HG03565 (cell line): ENCODE measurements around the gene FBRSL1.
"Not testable (repeated sequence)": the region's sequence is repeated elsewhere in the genome, so short reads cannot be mapped to it uniquely, and the experiment has no call there.

ENCODE experiments used
- ATAC-seq: cut with Tn5 transposase; IDR thresholded peaks from one replicate; pipeline ENCODE4 v1.9.1; 2021; ENCODE audit warnings: mild to moderate bottlenecking, moderate library complexity; ENCODE audit not compliant: unreplicated experiment

The FBRSL1 gene

DNA sequence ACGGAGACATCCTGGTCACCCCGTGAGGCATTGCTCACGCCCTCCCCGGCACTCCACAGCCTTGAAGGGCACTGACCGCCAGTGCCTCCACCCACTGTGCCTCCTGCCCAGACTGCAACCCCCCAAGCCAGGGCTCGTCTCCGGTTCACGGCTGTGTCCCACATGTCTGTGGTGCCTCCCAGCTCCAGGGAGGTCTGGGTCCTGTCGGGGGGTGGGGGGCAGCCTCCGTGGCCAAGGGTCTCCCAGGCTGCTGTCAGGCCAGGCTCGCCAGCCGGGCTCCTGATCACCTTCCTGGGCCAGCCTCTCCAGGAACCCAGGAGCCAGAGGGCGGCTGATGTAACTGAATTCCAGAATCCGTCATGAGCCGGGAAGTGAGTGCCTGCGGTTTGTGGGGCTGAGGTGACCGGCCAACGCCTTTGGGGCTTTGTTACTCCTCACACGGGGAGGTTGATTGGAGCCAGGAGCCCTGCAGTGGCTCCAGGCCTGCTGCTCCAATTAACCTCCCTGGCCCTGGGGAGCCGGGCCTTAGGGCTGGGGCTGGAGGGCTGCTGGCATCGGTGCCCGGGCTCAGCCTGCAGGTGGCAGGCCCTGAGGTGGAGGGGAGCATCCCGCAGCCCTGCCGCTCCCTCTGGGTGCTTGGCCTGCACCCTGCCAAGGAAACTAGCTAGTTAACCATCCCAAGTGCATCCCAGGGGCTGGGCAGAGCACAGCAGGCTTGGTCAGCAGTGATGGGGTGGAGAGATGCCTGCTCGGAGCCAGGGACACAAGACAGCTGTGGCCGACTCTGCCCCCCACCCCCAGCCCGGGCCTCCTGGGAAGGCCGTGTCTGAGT is 36.4 kb upstream of the FBRSL1 start:
- ATAC-seq, result no peak

DNA sequence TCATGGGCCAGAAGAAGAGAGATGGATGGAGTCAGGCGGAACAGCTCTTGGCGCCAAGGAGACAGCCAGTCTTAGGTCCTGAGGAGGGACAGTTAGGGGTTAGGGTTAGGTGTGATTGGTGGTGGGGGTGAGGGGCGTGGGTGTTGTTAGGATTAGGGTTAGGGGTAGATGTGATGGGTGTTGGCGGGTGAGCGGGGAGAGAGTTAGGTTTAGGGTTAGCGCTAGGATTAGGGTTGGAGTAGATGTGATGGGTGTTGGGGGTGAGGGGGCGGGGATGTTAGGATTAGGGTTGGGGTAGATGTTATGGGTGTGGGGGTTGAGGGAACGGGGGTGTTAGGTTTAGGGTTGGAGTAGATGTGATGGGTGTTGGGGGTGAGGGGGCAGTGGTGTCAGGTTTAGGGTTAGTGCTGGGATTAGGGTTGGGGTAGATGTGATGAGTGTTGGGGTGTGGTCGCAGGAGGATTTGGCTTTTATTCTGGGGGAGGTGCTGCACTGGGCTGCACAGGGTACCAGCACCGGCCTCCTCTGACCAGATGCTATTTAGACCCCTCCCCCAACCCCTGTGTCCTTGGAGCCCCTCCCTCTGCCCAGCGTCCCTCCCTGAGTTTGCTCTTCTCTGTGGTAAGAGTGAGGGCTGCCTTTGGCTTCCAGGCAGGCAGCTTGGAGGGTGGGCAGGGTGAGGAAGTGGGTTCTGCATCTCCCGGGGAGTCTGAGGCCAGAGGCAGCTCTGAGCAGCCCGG is 35.6 kb upstream of the FBRSL1 start:
- ATAC-seq, result no peak

DNA sequence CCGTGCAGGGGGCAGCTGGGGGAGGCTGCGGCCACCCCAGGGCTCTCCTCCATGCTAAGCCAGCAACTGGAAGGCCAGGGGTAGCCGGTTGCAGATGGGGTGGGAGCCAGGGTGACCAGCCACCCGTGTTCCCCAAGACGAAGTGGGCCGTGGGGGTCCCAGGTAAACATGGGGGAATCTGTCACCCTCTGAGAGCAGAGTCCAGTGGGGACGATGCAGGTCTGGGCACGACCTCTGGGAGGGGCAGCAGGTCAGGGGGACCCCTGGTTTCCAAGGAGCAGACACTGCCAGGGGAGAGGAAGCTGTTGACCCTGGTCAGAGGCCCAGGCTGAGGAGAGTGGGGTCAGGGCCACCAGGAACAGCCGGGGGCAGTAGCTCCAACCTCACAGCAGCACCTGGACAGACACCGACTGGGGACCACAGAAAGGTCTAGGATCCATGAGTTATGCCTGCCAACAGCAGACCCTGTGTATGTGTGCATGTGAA is 35.0 kb upstream of the FBRSL1 start:
- ATAC-seq, result no peak

DNA sequence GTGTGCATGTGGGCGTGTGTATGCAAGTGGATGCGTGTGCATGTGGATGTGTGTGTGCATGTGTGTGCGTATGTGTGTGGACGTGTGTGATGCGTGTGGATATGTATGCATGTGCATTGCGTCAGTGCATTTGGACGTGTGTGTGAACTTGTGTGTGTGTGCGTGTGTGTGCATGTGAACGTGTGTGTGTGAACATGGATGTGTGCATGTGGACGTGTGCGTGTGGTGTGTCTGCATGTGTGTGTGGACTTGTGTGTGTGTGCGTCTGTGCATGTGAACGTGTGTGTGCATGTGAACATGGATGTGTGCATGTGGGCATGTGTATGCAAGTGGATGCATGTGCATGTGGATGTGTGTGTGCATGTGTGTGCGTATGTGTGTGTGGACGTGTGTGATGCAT is 34.4 kb upstream of the FBRSL1 start:
- no peak for ATAC-seq

DNA sequence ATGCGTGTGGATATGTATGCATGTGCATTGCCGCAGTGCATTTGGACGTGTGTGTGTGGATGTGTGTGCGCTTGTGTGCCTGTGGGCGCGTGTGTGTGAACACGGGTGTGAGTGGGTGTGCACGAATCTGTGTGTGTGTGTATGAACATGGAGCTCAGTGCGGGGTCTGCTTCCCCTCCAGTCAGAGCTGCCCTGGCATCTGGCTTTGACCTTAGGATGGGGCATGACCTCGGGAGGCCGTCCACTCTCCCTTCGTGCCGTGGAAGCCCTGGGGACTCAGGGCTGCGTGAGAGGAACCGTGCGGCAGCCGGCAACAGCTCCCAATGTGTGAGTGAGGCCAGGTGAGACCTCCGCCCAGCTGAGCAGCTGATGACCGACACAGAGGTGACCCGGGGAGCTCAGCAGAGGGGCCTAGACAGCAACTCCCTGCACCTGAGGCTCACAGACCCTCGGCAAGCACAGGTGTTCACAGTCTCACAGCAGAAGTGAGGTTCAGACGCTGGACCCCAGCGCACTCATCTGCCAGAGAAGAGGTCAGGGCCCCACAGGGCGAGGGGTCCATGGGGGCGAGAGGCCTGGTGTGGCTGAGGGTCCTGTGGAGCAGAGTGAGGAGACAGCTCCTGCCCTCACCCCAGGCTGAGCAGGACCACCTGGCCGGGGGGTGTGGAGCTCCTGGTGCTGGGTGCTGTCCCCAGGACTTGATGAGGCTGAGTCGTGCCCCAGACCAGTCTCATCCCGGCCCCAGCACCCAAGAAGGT is 33.6 kb upstream of the FBRSL1 start:
- no peak for ATAC-seq

DNA sequence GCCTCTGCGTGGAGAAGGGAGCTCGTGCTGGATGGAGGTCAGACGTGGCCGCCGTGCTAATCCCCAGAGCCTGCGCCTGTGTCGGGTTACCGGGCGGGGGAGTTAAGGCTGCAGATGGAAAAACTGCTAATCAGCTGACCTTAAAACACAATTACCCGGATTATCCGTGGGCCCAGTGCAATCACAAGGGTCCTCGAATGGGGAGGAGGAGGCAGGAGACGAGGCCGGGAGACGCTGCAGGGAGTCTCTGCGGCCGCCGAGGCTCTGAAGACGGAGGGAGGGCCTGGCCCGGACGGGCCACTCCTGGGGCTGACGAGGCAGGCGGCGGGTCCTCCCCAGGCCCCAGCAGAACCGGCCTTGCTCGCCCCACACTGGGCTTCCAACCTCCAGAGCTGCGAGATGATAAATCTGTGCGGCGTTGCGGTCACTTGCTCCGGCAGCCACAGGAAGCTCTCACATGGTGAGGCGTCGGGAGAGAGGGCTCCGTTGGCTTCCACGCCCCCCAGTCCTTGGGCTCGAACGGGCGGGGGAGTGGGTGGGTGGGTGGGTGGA is 32.9 kb upstream of the FBRSL1 start:
- ATAC-seq, result no peak

DNA sequence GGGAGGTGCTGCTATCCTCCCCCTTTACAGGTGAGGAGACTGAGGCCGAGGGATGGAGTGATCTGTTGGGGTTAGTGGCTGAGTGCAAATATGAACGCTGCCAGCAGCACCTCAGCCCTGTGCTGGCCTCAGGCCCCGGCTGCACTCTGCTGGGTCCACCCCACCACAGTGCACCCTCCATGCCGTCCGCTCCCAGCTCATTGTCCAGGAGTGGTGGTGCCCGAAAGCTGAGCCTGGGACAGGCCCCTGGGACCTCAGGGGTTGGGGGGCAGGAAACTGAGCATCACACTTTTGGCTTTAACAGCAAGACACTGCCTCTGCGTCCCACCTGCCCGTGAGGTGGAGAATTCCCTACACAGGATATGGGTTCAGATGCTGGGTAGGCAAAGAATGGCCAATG is 31.5 kb upstream of the FBRSL1 start:
- no peak for ATAC-seq

DNA sequence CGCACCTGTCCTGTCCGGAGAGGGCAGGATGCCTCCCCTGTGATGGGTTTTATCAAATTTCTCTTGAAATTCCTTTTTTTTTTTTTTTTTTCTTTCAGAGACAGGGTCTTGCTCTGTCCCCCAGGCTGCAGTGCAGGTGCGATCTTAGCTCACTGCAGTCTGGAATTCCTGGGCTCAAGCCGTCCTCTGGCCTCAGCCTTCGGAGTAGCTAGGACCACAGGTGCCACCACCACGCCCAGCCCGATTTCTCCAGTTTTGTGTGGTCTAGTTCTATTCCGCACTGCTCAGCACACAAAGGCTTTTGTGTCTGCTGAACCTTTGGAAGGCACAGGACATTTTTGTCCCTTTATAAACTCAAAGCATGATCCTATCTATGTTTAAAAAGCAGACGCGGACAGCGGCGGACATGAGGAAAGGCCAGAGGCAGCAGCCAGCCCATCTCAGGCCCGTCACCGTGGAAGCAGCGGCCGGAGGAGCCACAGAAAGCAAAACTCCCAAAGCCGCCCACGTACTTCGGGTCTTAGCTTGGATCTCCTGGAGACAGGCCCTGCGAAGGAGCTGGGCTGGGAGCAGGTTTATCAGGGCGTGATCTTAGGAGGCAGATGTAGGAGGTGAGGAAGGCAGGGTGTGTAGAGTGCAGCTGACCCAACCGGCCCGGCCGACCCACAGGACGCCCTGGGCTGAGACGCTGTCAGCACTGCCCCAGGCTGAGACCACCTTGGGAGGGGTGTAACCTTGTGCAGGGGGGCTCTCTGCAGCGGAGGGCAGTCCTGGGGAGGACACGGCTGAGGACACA is 30.9 kb upstream of the FBRSL1 start:
- no peak for ATAC-seq

DNA sequence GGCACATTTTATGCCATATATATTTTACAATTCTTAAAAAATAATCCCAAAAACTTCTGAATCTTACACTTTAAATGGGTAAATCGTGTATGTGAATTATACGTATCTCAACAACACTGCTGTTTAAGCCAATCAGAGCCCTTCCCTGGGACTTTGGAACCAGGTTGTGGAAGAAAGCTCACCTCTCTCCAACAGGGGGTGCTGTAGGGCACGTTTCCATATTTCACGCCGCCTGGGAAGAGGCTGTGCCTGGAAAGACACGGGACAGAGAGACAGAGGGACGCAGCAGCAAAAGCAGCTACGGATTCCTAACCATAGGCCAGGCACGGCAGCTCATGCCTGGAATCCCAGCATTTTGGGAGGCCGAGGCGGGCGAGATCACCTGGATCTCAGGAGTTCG is 29.4 kb upstream of the FBRSL1 start:
- ATAC-seq, result no peak

DNA sequence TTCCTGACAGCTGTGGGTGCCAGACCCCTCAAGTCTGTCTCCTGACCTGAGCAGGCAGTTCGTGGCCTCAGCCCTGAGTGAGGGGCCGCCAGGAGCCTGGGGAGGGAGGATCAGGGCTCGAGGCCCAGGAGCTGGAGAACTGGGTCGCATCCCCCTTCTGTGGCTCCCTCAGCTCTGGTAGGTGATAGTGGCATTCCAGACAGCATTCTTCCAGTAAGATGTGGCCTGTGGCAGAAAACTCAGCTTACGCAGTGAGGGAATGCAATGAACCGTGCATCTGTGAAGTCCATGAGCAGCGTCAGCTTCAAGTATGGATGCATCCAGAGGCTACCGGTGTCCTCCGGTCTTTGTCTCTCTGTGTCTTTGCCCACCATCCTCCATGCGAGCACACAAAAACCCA is 28.4 kb upstream of the FBRSL1 start:
- ATAC-seq, result no peak

DNA sequence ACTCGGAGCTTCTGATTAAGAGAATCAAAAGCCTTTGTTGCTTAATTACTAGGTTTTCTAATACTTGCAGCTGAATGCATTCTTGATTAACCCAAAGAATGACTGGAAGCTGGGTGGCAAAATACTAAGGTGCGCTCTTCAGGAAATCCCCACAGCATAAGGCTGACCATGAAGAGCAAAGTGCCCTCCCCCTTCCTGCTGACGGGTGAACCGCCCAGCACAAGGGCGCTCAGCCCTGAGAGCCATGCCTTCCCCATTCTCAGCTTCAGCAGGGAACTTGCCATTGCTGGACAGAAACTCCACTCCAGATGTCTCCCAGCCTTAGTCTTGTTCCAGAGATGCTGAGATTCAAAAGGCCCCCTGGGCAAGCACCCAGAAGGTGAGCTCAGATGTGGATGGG is 27.2 kb upstream of the FBRSL1 start:
- ATAC-seq, result no peak

DNA sequence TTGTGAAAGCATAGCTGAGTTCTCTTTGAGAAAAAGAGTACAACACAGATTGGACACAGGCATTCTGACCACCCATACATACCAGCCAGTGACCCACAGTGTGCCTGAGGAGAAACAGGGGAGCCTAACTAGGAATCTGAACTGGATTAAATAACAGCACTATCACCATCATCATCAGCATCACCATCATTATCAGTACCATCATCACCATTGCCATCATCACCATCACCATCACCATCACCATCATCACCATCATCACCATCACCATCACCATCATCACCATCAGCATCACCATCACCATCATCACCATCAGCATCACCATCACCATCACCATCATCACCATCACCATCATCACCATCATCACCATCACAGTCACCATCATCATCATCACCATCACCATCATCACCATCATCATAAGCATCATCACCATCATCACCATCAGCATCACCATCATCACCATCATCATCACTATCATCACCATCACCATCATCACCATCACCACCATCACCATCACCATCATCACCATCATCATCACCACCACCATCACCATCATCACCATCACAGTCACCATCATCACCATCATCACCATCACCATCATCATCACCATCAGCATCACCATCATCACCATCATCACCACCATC is 26.5 kb upstream of the FBRSL1 start:
- not testable (repeated sequence) for ATAC-seq

DNA sequence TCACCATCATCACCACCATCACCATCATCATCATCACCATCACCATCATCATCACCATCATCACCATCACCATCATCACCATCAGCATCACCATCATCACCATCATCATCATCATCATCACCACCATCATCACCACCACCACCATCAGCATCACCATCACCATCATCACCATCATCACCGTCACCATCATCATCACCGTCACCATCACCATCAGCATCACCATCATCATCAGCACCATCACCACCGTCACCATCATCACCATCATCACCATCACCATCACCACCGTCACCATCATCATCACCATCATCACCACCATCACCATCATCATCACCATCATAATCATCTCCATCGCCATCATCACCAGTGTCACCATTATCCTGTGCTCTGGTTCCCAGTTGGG is 25.6 kb upstream of the FBRSL1 start:
- not testable (repeated sequence) for ATAC-seq

DNA sequence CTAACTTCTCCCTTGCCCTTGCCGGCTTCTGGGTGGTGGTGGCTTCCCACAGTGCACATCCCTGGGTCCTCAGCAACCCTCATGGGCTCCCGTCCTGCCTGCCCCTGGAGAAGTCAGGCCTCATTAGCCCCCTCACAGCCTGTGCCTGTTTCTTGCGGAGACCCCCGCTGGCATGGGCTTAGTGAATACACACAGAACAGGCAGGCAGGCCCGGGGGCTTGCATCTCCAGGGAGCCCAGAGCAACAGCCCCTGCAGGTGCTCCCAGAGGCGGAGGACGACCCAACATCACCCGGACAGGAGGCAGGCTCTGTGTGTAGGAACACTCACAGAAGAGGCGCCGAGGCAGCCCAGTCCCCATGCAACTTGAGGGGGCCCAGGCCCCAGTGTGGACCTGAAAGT is 25.1 kb upstream of the FBRSL1 start:
- no peak for ATAC-seq

DNA sequence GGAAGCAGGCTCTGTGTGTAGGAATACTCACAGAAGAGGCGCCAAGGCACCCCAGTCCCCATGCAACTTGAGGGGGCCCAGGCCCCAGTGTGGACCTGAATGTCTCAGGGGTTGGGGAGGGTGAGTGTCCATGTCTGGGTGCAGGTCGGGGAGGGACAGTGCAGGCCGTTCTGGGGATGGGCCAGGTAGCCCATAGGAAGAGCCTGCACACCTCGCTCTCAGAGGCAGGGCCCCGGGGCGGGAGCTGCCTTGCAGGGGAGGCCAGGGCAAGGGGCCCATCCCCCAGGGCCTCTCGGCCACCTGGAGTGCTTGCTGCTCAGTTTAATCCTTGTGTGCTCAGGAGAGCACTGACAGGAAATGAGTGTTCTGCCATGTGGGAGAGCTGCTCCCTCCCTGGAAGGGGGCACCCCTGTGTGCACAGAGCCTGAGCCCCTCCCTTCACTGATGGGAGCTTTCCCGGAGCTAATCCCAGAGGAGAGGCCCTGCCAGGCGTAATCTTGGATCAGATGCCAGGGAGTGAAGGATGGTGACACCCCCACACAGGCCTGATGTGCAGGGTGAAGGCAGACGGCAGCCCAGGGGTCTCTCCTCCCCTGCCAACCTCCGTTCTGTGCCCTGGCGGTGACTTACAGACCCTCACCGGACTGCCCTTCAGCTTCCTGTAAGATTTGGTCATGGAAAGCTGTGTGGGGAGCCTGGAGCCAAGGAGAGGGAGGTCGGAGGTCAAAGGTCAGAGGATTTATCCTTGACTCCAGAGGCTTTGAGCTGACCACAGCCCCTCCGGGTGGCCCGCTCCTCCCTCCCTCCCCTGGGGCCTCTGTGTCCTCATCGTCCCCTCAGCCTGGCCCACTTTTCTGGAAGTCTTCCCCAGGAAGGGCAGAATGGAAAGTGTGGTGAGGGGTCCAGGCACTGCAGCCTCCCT is 24.4 kb upstream of the FBRSL1 start:
- ATAC-seq, result no peak

DNA sequence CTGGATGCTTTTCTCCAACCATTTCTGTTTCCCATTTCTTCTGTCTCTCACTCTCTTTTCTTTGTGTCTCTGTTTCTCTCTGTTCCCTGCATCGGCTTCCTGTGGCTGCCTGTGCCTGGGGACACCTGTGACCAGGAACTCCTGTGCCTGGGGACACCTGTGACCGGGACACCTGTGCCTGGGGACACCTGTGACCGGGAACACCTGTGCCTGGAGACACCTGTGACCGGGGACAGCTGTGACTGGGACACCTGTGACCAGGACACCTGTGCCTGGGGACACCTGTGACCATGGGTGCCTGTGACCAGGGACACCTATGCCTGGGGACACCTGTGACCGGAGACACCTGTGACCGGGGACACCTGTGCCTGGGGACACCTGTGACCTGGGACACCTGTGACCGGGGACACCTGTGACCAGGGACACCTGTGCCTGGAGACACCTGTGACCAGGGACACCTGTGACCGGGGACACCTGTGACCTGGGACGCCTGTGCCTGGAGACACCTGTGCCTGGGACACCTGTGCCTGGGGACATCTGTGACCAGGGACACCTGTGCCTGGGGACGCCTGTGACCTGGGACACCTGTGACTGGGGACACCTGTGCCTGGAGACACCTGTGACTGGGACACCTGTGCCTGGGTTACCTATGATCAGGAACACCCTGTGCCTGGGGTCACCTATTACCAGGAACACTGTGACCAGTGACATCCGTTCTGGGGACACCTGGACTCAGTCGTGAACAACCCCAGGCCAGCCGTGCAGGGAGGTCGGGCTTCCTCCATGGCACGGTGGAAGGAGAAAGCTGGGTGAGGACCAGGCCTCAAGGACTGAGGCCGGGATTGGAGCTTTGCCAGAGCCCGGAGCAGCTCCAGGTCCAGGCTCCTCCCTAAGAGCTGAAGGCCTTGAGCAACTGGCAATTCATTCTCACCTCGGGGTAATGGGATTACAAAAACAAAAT is 23.4 kb upstream of the FBRSL1 start:
- no peak for ATAC-seq

DNA sequence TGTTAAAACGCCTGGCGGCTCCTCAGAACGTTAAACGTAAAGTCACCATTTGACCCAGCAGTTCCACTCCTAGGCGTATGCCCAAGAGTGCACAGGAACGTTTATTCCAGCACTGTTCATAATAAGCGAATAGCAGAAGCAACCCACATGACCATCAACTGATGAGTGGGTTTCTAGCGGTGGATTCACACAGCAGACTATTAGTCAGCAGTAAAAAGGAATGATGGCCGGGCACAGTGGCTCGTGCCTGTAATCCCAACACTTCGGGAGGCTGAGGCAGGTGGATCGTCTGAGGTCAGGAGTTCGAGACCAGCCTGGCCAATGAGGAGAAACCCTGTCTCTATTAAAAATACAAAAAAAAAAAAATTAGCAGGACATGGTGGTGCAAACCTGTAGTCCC is 22.4 kb upstream of the FBRSL1 start:
- ATAC-seq, result no peak

DNA sequence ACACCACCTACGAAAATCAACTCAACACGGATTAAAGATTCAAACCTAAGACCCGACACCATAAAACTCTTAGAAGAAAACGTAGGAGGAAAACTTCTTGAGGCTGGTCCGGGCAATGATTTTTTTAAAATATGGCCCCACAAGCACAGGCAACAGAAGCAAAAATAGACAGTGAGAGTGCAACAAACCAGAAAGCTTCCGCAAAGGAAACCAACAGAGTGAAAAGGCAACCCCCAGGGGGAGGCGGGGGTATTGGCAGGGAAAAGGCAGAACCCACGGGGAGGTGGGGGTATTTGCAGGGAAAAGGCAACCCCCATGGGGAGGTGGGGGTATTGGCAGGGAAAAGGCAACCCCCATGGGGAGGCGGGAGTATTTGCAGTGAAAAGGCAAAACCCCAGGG is 20.5 kb upstream of the FBRSL1 start:
- ATAC-seq, result no peak
